Trophoblast cell (in vitro differentiated cells and primary cell): ENCODE measurements around the gene FUT9.
A peak's percentile ranks its signal among the peaks of the same experiment; 100 is the strongest.

Experiments used
- DNase-seq, 2 donors: peaks; one replicate each; pipeline ENCODE4 v3.0.0-alpha.2; 2016
- H2AFZ ChIP-seq: 2 replicates; pipeline ENCODE4 v1.6.1; 2013; ENCODE audit warnings: low read length, moderate library complexity, mild to moderate bottlenecking; ENCODE audit not compliant: insufficient read depth, poor library complexity
- H2AK5ac ChIP-seq: 2 replicates; pipeline ENCODE4 v1.6.1; 2013; ENCODE audit warnings: mild to moderate bottlenecking, low read length
- H2BK120ac ChIP-seq: 2 replicates; pipeline ENCODE4 v1.6.1; 2013; ENCODE audit warnings: low read length, mild to moderate bottlenecking, moderate library complexity; ENCODE audit not compliant: insufficient read depth, poor library complexity
- H2BK12ac ChIP-seq: 2 replicates; pipeline ENCODE4 v1.6.1; 2013; ENCODE audit warnings: mild to moderate bottlenecking, low read length, moderate library complexity
- H2BK5ac ChIP-seq: 2 replicates; pipeline ENCODE4 v1.6.1; 2013; ENCODE audit warnings: low read length, low read depth, moderate library complexity, mild to moderate bottlenecking; ENCODE audit not compliant: poor library complexity
- H3K14ac ChIP-seq: 2 replicates; pipeline ENCODE4 v1.6.1; 2013; ENCODE audit warnings: mild to moderate bottlenecking, low read length
- H3K18ac ChIP-seq: 2 replicates; pipeline ENCODE4 v1.6.1; 2013; ENCODE audit warnings: mild to moderate bottlenecking, low read length
- H3K23ac ChIP-seq: 2 replicates; pipeline ENCODE4 v1.6.1; 2013; ENCODE audit warnings: low read length
- H3K27ac ChIP-seq: 2 replicates; pipeline ENCODE4 v1.5.1; 2013; ENCODE audit warnings: low read depth, mild to moderate bottlenecking, inconsistent platforms, low read length, moderate library complexity
- H3K27me3 ChIP-seq: 2 replicates; pipeline ENCODE4 v1.6.1; 2013; ENCODE audit warnings: inconsistent platforms, mild to moderate bottlenecking, low read length, moderate library complexity; ENCODE audit not compliant: insufficient read depth
- H3K36me3 ChIP-seq, 2 experiments: 1 replicate in 1 of 2; 2 replicates in 1 of 2; pipeline ENCODE4 v1.6.1; 2013; ENCODE audit warnings: low read length in 2 of 2, mild to moderate bottlenecking in 2 of 2, moderate library complexity in 1 of 2; ENCODE audit not compliant: insufficient read depth in 2 of 2, control insufficient read depth in 1 of 2
- H3K4ac ChIP-seq: 2 replicates; pipeline ENCODE4 v1.6.1; 2013; ENCODE audit warnings: low read depth, mild to moderate bottlenecking, low read length, moderate library complexity
- H3K4me1 ChIP-seq, 2 experiments: 1 replicate in 1 of 2; 2 replicates in 1 of 2; pipeline ENCODE4 v1.6.1; 2013; ENCODE audit warnings: low read length in 2 of 2, mild to moderate bottlenecking in 2 of 2, moderate library complexity in 1 of 2; ENCODE audit not compliant: insufficient read depth in 2 of 2, control insufficient read depth in 1 of 2
- H3K4me2 ChIP-seq: 2 replicates; pipeline ENCODE4 v1.6.1; 2013; ENCODE audit warnings: inconsistent platforms, mild to moderate bottlenecking, low read length, moderate library complexity
- H3K4me3 ChIP-seq: 2 replicates; pipeline ENCODE4 v1.5.1; 2013; ENCODE audit warnings: mild to moderate bottlenecking, low read depth, low read length, inconsistent platforms
- H3K79me1 ChIP-seq: one replicate; pipeline ENCODE4 v1.6.1; 2013; ENCODE audit warnings: low read length
- H3K79me2 ChIP-seq: 2 replicates; pipeline ENCODE4 v1.6.1; 2013; ENCODE audit warnings: low read length, mild to moderate bottlenecking; ENCODE audit not compliant: control insufficient read depth, insufficient read depth, poor library complexity
- H3K9ac ChIP-seq: 2 replicates; pipeline ENCODE4 v1.6.1; 2013; ENCODE audit warnings: mild to moderate bottlenecking, low read length
- H3K9me3 ChIP-seq: 2 replicates; pipeline ENCODE4 v1.6.1; 2013; ENCODE audit warnings: low read depth, mild to moderate bottlenecking, control low read depth, inconsistent platforms, low read length; ENCODE audit not compliant: insufficient read depth
- H4K12ac ChIP-seq: 2 replicates; pipeline ENCODE4 v1.6.1; 2013; ENCODE audit warnings: low read depth, mild to moderate bottlenecking, low read length, moderate library complexity
- H4K8ac ChIP-seq: 2 replicates; pipeline ENCODE4 v1.6.1; 2013; ENCODE audit warnings: low read depth, mild to moderate bottlenecking, low read length, moderate library complexity
- H4K91ac ChIP-seq: one replicate; pipeline ENCODE4 v1.6.1; 2013; ENCODE audit warnings: low read depth, mild to moderate bottlenecking, low read length, moderate library complexity
- WGBS: extraction: QIAGEN DNeasy Blood & Tissue Kit; methylation state at CpG from one replicate; pipeline ENCODE4 v1.1.7; 2013; ENCODE audit warnings: missing lambda C conversion rate; ENCODE audit not compliant: insufficient read length, insufficient coverage; ENCODE audit errors: extremely low coverage; 5-methylcytosine and 5-hydroxymethylcytosine counted together

The FUT9 gene

DNA sequence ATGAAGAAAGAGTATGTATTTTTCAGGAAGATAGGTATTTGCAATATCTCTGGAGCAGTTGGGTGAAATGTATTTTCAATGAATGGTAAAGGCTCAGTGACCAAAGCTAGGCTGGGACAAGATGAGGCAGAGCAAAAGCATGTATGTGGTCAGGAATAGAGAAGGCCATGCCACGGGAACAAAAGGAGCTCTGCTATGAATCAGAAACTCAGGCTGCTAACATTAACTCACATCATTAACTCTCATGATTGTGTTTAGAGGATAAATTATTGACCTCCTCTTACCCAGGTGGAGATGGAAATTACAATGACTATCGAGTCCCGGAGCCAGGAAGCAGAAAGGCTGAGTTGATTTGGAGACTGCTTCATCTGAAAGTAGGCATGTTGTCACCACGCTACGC is 220.2 kb downstream of the FUT9 start:
- Histone ChIP-seq H2AK5ac (no peak overlapping the region), H3K18ac (no peak overlapping the region), H3K4me3 (no peak overlapping the region), H4K91ac (no peak overlapping the region), H3K4ac (no peak overlapping the region), H3K9ac (no peak overlapping the region), H2BK12ac (no peak overlapping the region), H3K14ac (no peak overlapping the region), H3K4me1 (no peaks in the 10 kb centered on the region), H3K4me2 (no peak overlapping the region), H2BK5ac (no peak overlapping the region), H2BK120ac (no peak overlapping the region), H3K9me3 (no peaks in the 10 kb centered on the region), H3K27ac (no peak overlapping the region), H4K8ac (no peak overlapping the region), H3K79me2 (no peaks in the 10 kb centered on the region), H2AFZ (no peak overlapping the region), H3K36me3 (peaks cover 0 to 1% of the 10 kb centered on the region in 2 experiments), H3K27me3 (no peaks in the 10 kb centered on the region), H3K23ac (no peak overlapping the region), H4K12ac (no peak overlapping the region), H3K79me1 (peaks cover 2% of the 10 kb centered on the region)
- DNase-seq: peak in 1 of 2 donors; percentile 37
- no CpG with 5 or more reads among the region's 5 CpGs for WGBS

- H2BK5ac ChIP-seq: no peak overlapping the region
- no CpG with 5 or more reads among the region's 3 CpGs for WGBS
- H3K4ac ChIP-seq: no peak overlapping the region
- no peak overlapping the region for H3K14ac ChIP-seq
- no peak overlapping the region for H3K4me3 ChIP-seq
- H4K12ac ChIP-seq: no peak overlapping the region
- H3K27me3 ChIP-seq: no peaks in the 10 kb centered on the region
- H3K18ac ChIP-seq: no peak overlapping the region
- peaks cover 2% of the 10 kb centered on the region for H3K79me1 ChIP-seq
- no peak overlapping the region for H3K23ac ChIP-seq
- no peak overlapping the region for H2AK5ac ChIP-seq
- H4K91ac ChIP-seq: no peak overlapping the region
- no peaks in the 10 kb centered on the region for H3K9me3 ChIP-seq
- peaks cover 0 to 1% of the 10 kb centered on the region in 2 experiments for H3K36me3 ChIP-seq
- no peak overlapping the region for H2BK120ac ChIP-seq
- H3K9ac ChIP-seq: no peak overlapping the region
- no peak overlapping the region for H2BK12ac ChIP-seq
- peak in 1 of 2 donors; percentile 63 for DNase-seq
- no peak overlapping the region for H4K8ac ChIP-seq
- H3K27ac ChIP-seq: no peak overlapping the region
- no peaks in the 10 kb centered on the region for H3K79me2 ChIP-seq
- no peak overlapping the region for H2AFZ ChIP-seq
- H3K4me1 ChIP-seq: no peaks in the 10 kb centered on the region
- no peak overlapping the region for H3K4me2 ChIP-seq
These were observed 220.7 kb downstream of the FUT9 start for GRCh38 chr6:96236471-96236870.

- Histone ChIP-seq H2BK120ac (no peak overlapping the region), H3K23ac (no peak overlapping the region), H3K4ac (no peak overlapping the region), H3K4me3 (no peak overlapping the region), H3K27me3 (no peaks in the 10 kb centered on the region), H2AK5ac (no peak overlapping the region), H2BK5ac (no peak overlapping the region), H3K4me1 (no peaks in the 10 kb centered on the region), H4K8ac (no peak overlapping the region), H4K91ac (no peak overlapping the region), H2AFZ (no peak overlapping the region), H2BK12ac (no peak overlapping the region), H3K9ac (no peak overlapping the region), H3K79me1 (peaks cover 2% of the 10 kb centered on the region), H3K18ac (no peak overlapping the region), H4K12ac (no peak overlapping the region), H3K79me2 (no peaks in the 10 kb centered on the region), H3K36me3 (peaks cover 0 to 1% of the 10 kb centered on the region in 2 experiments), H3K14ac (no peak overlapping the region), H3K9me3 (no peaks in the 10 kb centered on the region), H3K4me2 (no peak overlapping the region), H3K27ac (no peak overlapping the region)
- no CpG with 5 or more reads among the region's 3 CpGs for WGBS
- no peak for DNase-seq
These were observed 222.0 kb downstream of the FUT9 start for GRCh38 chr6:96237638-96238347.

- no peaks in the 10 kb centered on the region for H3K36me3 ChIP-seq
- no peak overlapping the region for H3K4ac ChIP-seq
- H3K79me2 ChIP-seq: no peaks in the 10 kb centered on the region
- H3K27me3 ChIP-seq: no peaks in the 10 kb centered on the region
- H4K91ac ChIP-seq: no peak overlapping the region
- H2AFZ ChIP-seq: no peak overlapping the region
- H4K8ac ChIP-seq: no peak overlapping the region
- H3K27ac ChIP-seq: no peak overlapping the region
- WGBS: no CpG with 5 or more reads among the region's 2 CpGs
- H3K4me3 ChIP-seq: no peak overlapping the region
- no peak overlapping the region for H3K18ac ChIP-seq
- H2BK120ac ChIP-seq: no peak overlapping the region
- no peak overlapping the region for H3K14ac ChIP-seq
- no peak overlapping the region for H3K23ac ChIP-seq
- no peaks in the 10 kb centered on the region for H3K4me1 ChIP-seq
- no peaks in the 10 kb centered on the region for H3K9me3 ChIP-seq
- H3K79me1 ChIP-seq: no peaks in the 10 kb centered on the region
- H3K4me2 ChIP-seq: no peak overlapping the region
- H2AK5ac ChIP-seq: no peak overlapping the region
- no peak overlapping the region for H2BK12ac ChIP-seq
- no peak overlapping the region for H2BK5ac ChIP-seq
- no peak overlapping the region for H3K9ac ChIP-seq
- H4K12ac ChIP-seq: no peak overlapping the region
- no peak for DNase-seq
These were observed 230.8 kb downstream of the FUT9 start for GRCh38 chr6:96246563-96246962.
